H1 (cell line): ENCODE measurements around the gene LYRM4. TPM values are rescaled to one million over a fixed set of nuclear protein-coding genes. Genes with fewer than 3 reads are reported as not detected.

Experiments
- CHD2 ChIP-seq: IDR thresholded peaks from 2 replicates; pipeline ENCODE4 v1.6.1; 2012; ENCODE audit warnings: low read length, improper control_type of control experiment
- NANOG ChIP-seq: IDR thresholded peaks from 2 replicates; pipeline ENCODE4 v1.6.1; 2011; ENCODE audit warnings: low read length, low read depth, mild to moderate bottlenecking, inconsistent platforms; ENCODE audit not compliant: insufficient read depth, poor library complexity, severe bottlenecking
- RBBP5 ChIP-seq: IDR thresholded peaks from 2 replicates; pipeline ENCODE4 v1.7.1; 2012; ENCODE audit warnings: low read depth, mild to moderate bottlenecking, inconsistent platforms, low read length, moderate library complexity, borderline replicate concordance
- polyA plus RNA-seq, 7 experiments: library from polyadenylated mRNA; depleted of rRNA in 3 of 7; stranded (reverse) in 5 of 7; unstranded in 2 of 7; fragments of >200 nt in 5 of 7; fragments of 200-250 nt in 2 of 7; gene quantifications; 1 replicate in 5 of 7; 2 replicates in 1 of 7; 4 replicates in 1 of 7; pipeline versions ENCODE4 v1.2.1 to v1.2.3, GENCODE V29; 2011 to 2013; ENCODE audit warnings: missing spikeins in 2 of 7, mixed read lengths in 2 of 7
- total RNA-seq: library from RNA; stranded (reverse); fragmentation: NEBNext Ultra II Directional; extraction: Animal tissue kit (Norgen Biotek cat#: 25700); gene quantifications from 2 replicates; pipeline ENCODE4 v1.2.1, GENCODE V29; 2021
- TF ChIP-seq, protein P1 (sequence below): fragments of 300-600 bp; sonication (generic); IDR thresholded peaks from 2 replicates; pipeline ENCODE4 v1.7.1; 2012; ENCODE audit warnings: low read length, moderate library complexity, mild to moderate bottlenecking, inconsistent platforms; ENCODE audit not compliant: insufficient replicate concordance

Gene LYRM4
- total and polyA plus RNA-seq, 2 of the 8 experiments (the other 6 are each of a cell fraction or from before 2014, with no cell fraction given) = 56.6 to 62.8 TPM

GRCh38 chr6:5112066-5112799, 148.5 kb downstream of the LYRM4 start (continued):
- TF ChIP-seq, protein P1, sequence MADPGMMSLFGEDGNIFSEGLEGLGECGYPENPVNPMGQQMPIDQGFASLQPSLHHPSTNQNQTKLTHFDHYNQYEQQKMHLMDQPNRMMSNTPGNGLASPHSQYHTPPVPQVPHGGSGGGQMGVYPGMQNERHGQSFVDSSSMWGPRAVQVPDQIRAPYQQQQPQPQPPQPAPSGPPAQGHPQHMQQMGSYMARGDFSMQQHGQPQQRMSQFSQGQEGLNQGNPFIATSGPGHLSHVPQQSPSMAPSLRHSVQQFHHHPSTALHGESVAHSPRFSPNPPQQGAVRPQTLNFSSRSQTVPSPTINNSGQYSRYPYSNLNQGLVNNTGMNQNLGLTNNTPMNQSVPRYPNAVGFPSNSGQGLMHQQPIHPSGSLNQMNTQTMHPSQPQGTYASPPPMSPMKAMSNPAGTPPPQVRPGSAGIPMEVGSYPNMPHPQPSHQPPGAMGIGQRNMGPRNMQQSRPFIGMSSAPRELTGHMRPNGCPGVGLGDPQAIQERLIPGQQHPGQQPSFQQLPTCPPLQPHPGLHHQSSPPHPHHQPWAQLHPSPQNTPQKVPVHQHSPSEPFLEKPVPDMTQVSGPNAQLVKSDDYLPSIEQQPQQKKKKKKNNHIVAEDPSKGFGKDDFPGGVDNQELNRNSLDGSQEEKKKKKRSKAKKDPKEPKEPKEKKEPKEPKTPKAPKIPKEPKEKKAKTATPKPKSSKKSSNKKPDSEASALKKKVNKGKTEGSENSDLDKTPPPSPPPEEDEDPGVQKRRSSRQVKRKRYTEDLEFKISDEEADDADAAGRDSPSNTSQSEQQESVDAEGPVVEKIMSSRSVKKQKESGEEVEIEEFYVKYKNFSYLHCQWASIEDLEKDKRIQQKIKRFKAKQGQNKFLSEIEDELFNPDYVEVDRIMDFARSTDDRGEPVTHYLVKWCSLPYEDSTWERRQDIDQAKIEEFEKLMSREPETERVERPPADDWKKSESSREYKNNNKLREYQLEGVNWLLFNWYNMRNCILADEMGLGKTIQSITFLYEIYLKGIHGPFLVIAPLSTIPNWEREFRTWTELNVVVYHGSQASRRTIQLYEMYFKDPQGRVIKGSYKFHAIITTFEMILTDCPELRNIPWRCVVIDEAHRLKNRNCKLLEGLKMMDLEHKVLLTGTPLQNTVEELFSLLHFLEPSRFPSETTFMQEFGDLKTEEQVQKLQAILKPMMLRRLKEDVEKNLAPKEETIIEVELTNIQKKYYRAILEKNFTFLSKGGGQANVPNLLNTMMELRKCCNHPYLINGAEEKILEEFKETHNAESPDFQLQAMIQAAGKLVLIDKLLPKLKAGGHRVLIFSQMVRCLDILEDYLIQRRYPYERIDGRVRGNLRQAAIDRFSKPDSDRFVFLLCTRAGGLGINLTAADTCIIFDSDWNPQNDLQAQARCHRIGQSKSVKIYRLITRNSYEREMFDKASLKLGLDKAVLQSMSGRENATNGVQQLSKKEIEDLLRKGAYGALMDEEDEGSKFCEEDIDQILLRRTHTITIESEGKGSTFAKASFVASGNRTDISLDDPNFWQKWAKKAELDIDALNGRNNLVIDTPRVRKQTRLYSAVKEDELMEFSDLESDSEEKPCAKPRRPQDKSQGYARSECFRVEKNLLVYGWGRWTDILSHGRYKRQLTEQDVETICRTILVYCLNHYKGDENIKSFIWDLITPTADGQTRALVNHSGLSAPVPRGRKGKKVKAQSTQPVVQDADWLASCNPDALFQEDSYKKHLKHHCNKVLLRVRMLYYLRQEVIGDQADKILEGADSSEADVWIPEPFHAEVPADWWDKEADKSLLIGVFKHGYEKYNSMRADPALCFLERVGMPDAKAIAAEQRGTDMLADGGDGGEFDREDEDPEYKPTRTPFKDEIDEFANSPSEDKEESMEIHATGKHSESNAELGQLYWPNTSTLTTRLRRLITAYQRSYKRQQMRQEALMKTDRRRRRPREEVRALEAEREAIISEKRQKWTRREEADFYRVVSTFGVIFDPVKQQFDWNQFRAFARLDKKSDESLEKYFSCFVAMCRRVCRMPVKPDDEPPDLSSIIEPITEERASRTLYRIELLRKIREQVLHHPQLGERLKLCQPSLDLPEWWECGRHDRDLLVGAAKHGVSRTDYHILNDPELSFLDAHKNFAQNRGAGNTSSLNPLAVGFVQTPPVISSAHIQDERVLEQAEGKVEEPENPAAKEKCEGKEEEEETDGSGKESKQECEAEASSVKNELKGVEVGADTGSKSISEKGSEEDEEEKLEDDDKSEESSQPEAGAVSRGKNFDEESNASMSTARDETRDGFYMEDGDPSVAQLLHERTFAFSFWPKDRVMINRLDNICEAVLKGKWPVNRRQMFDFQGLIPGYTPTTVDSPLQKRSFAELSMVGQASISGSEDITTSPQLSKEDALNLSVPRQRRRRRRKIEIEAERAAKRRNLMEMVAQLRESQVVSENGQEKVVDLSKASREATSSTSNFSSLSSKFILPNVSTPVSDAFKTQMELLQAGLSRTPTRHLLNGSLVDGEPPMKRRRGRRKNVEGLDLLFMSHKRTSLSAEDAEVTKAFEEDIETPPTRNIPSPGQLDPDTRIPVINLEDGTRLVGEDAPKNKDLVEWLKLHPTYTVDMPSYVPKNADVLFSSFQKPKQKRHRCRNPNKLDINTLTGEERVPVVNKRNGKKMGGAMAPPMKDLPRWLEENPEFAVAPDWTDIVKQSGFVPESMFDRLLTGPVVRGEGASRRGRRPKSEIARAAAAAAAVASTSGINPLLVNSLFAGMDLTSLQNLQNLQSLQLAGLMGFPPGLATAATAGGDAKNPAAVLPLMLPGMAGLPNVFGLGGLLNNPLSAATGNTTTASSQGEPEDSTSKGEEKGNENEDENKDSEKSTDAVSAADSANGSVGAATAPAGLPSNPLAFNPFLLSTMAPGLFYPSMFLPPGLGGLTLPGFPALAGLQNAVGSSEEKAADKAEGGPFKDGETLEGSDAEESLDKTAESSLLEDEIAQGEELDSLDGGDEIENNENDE = no peak
- no peak for TF ChIP-seq RBBP5
- no peak for TF ChIP-seq CHD2
- TF ChIP-seq NANOG = no peak
- TF ChIP-seq, all 59 proteins: peak for 0
